Activated T-cell treated with anti-CD3 and anti-CD28 coated beads for 1 hour (primary cell): Measurements from ENCODE around the gene COL28A1.

ENCODE experiments used
- DNase-seq: peaks from one replicate; pipeline ENCODE4 v3.0.0-alpha.2; 2020; ENCODE audit warnings: low read depth

COL28A1 gene

DNA sequence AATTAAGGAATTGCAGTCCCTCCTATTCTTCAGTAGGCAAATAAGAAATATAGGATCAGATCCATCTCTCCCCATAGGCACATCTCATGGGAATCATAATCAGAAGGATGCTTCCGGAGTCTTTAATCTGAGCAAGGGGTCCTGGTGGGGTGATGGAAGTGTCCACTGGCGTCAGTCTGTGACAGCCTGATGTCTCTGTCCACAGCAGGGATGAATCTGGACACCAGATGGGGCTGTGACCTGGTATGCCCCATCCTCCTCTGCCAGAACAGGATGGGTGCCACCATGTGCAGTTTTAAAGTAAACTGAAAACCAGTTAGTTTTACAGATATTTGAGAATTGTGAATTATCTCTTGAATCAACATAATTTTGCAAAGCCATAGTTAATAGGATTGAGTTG is 204.7 kb downstream of the COL28A1 start:
- no peak for DNase-seq

GRCh38 chr7:7329326-7329725 is 206.3 kb downstream of the COL28A1 start:
- DNase-seq = no peak

DNA sequence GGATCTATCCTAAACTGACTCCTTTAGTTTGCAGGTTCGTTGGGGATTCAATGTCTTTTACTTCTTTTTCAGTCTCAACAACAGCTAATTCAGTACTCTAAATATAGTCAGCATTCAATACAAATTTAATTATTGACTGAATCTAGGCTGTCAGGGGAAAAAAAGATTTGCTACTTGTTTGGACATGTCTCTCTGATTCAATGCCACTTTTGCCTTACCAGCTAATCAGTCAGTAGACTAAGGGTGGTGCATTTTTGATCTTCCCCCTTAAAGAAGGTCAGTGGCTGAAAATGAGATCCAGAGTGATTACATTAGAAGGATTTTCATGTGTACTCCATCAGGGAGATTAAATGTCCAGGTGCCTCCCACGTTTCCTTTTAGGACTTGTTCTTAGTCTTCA is 208.2 kb downstream of the COL28A1 start:
- no peak for DNase-seq

DNA sequence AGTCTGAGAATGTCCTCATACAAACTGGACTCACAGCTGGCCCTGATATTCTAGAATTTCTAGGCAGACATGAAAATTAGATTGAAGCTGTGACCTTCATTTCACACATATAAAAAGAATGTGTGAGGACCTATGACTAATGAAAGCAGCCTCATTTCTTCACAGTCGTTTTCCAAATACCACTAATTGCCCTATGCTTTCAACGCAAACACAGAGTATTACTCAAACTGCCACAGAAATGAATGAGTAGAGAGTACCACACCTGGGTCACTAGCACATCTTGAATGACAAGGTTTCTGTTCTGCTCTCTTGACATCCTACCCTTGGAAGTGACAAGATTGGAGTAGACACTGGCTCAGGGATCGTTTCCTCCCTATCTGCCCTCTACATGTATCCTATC is 211.0 kb downstream of the COL28A1 start:
- no peak for DNase-seq

DNA sequence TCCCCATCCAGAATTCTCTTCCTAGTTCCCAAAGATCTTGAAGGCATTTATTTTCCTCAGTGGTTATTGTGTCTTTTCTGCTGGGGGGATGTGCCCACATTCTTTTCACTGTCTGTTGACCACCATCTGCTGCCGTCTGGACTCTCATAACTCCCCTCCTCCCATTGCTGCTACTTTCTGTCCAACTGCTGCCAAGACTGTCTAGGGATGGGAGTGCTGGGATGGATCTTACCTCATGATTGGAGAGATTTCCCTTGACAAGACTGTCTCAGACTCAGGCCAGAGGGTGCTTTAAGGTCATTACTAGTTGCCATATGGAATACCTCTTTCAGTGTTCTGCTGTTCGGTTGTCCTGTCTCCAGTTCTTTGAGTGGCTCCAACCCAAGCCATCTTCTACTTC is 211.8 kb downstream of the COL28A1 start:
- DNase-seq = no peak

DNA sequence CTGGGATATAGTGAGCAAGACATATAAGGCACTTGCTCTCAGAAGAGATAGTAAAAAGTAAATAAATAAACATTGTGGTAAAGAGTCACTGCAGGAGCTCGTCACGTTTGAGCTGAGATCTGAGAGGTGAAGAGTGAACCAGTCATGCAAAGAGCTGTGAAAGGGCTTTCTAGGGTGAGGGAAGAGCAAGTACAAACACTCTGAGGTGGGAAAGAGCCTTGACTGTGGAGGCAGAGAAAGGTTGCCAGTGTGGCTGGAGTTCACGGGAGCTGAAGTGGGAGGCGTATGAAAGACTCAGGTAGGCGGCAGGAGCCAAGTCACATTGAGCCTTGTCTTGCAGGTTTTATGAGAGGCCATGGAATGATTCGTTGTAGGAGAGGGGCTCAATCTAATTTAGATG is 212.3 kb downstream of the COL28A1 start:
- DNase-seq = no peak

GRCh38 chr7:7321681-7322080 is 214.0 kb downstream of the COL28A1 start:
- no peak for DNase-seq

GRCh38 chr7:7318601-7319000 is 217.1 kb downstream of the COL28A1 start:
- no peak for DNase-seq

DNA sequence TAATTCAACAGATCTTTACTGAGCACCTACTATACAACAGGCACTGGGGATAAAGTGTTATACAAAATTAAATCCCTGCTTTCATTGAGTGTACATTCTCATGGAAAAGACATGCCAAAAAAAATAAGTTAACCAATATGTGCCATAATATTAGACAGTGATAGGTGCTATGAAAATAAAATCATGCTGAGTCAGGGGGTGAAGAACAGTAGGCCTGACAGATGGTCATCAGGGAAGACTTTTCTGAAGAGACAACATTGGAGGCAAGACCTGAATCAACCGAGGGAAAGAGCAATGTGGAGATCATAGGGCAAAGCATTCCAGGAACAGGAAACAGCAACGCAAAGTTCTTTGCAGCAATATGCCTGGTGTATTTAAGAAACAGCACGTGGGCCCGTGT is 217.8 kb downstream of the COL28A1 start:
- no peak for DNase-seq

GRCh38 chr7:7315851-7316250 is 219.8 kb downstream of the COL28A1 start:
- no peak for DNase-seq

DNA sequence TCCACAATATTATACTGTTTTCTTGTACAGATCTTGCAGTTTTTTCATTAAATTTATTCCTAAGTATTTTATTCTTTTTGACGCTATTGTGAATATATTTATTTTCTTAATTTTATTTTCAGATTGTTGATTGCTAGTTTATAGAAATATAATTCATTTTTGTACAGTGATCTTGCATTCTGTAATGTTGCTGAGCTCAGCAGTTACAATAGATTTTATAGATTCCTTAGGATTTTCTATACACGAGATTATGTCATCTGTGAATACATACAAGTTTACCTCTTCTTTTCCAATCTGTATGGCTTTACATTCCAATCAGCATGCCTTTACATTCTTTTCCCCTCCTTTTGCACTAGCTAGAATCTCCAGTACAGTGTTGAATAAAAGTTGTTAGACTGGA is 223.3 kb downstream of the COL28A1 start:
- DNase-seq = no peak

GRCh38 chr7:7311001-7311400 is 224.7 kb downstream of the COL28A1 start:
- no peak for DNase-seq

GRCh38 chr7:7309203-7309602 is 226.5 kb downstream of the COL28A1 start:
- DNase-seq = no peak
